Loucy (cell line): Measurements from ENCODE around the gene FERD3L.

Source experiments
- H2AFZ ChIP-seq: fragments of 200-600 bp; sonication (generic); 2 replicates; pipeline ENCODE4 v1.6.0; 2016; ENCODE audit warnings: antibody characterized with exemption, mild to moderate bottlenecking, low read length, moderate library complexity
- H3F3A ChIP-seq: fragments of 200-600 bp; 2 replicates; pipeline ENCODE4 v1.6.0; 2016; ENCODE audit warnings: antibody characterized with exemption, low read depth, mild to moderate bottlenecking
- H3K27me3 ChIP-seq: fragments of 200-600 bp; sonication (generic); 2 replicates; pipeline ENCODE4 v1.6.1; 2014; ENCODE audit warnings: low read length, mild to moderate bottlenecking; ENCODE audit not compliant: insufficient read depth, poor library complexity, severe bottlenecking
- H3K36me3 ChIP-seq: fragments of 200-600 bp; sonication (generic); 2 replicates; pipeline ENCODE4 v1.6.1; 2016; ENCODE audit warnings: low read length; ENCODE audit not compliant: insufficient read depth
- H3K4me1 ChIP-seq: fragments of 200-600 bp; sonication (generic); 2 replicates; pipeline ENCODE4 v1.5.1; 2014; ENCODE audit warnings: low read length, mild to moderate bottlenecking; ENCODE audit not compliant: insufficient read depth, poor library complexity, severe bottlenecking
- H3K4me2 ChIP-seq: fragments of 200-600 bp; sonication (generic); 2 replicates; pipeline ENCODE4 v1.6.0; 2014; ENCODE audit warnings: antibody characterized with exemption, low read length, low read depth, mild to moderate bottlenecking; ENCODE audit not compliant: poor library complexity, severe bottlenecking
- H3K4me3 ChIP-seq: fragments of 200-600 bp; sonication (generic); 2 replicates; pipeline ENCODE4 v1.5.1; 2014; ENCODE audit warnings: low read length, mild to moderate bottlenecking, mixed read lengths; ENCODE audit not compliant: poor library complexity, severe bottlenecking
- H3K79me2 ChIP-seq: fragments of 200-600 bp; sonication (generic); 2 replicates; pipeline ENCODE4 v1.6.1; 2014; ENCODE audit warnings: low read length; ENCODE audit not compliant: insufficient read depth
- H3K9ac ChIP-seq: fragments of 200-600 bp; sonication (generic); 2 replicates; pipeline ENCODE4 v1.6.0; 2014; ENCODE audit warnings: mild to moderate bottlenecking, low read depth, low read length, moderate library complexity; ENCODE audit not compliant: poor library complexity, severe bottlenecking
- H3K9me2 ChIP-seq: fragments of 200-600 bp; sonication (generic); replicated peaks from 2 replicates; pipeline ENCODE4 v1.6.1; 2016; ENCODE audit warnings: low read depth, low read length, mixed read lengths
- H3K9me3 ChIP-seq: fragments of 200-600 bp; sonication (generic); 2 replicates; pipeline ENCODE4 v1.6.1; 2014; ENCODE audit warnings: mild to moderate bottlenecking, antibody characterized with exemption, low read length, low read depth; ENCODE audit not compliant: insufficient read depth
- H4K20me1 ChIP-seq: fragments of 200-600 bp; sonication (generic); 2 replicates; pipeline ENCODE4 v1.6.0; 2014; ENCODE audit warnings: antibody characterized with exemption, low read length, mild to moderate bottlenecking; ENCODE audit not compliant: insufficient read depth, poor library complexity, severe bottlenecking
- CTCF ChIP-seq: fragments of 200-600 bp; sonication (generic); conservative IDR thresholded peaks from 2 replicates; pipeline ENCODE4 v1.5.1; 2014; ENCODE audit warnings: mild to moderate bottlenecking, antibody characterized with exemption, low read length
- EZH2phosphoT487 ChIP-seq: fragments of 200-600 bp; IDR thresholded peaks from 2 replicates; pipeline ENCODE4 v1.6.1; 2018; ENCODE audit warnings: antibody characterized with exemption, mild to moderate bottlenecking, moderate library complexity, borderline replicate concordance

FERD3L gene

GRCh38 chr7:19107081-19107355 is 38.2 kb downstream of the FERD3L start:
- Histone ChIP-seq H3K4me3 (no peak overlapping the region), H3K79me2 (no peaks in the 10 kb centered on the region), H3K9me2 (no peaks in the 10 kb centered on the region), H3K4me2 (no peak overlapping the region), H3K9ac (no peak overlapping the region), H3K27me3 (no peaks in the 10 kb centered on the region), H4K20me1 (no peaks in the 10 kb centered on the region), H3K4me1 (no peaks in the 10 kb centered on the region), H2AFZ (no peak overlapping the region), H3F3A (no peaks in the 10 kb centered on the region), H3K36me3 (no peaks in the 10 kb centered on the region), H3K9me3 (no peaks in the 10 kb centered on the region)
- TF ChIP-seq EZH2phosphoT487 (no peak), CTCF (no peak)

- no peaks in the 10 kb centered on the region for H3K27me3 ChIP-seq
- H3K4me3 ChIP-seq, result no peak overlapping the region
- no peak for TF ChIP-seq CTCF
- no peak for TF ChIP-seq EZH2phosphoT487
- H3K4me1 ChIP-seq, result no peaks in the 10 kb centered on the region
- H3K9ac ChIP-seq, result no peak overlapping the region
- H3K36me3 ChIP-seq, result no peaks in the 10 kb centered on the region
- H4K20me1 ChIP-seq, result no peaks in the 10 kb centered on the region
- no peaks in the 10 kb centered on the region for H3K9me3 ChIP-seq
- no peak overlapping the region for H2AFZ ChIP-seq
- H3K79me2 ChIP-seq, result no peaks in the 10 kb centered on the region
- H3K9me2 ChIP-seq, result no peaks in the 10 kb centered on the region
- H3K4me2 ChIP-seq, result no peak overlapping the region
- no peaks in the 10 kb centered on the region for H3F3A ChIP-seq
Measured at GRCh38 chr7:19106241-19107080, 38.8 kb downstream of the FERD3L start.

- Histone ChIP-seq H3F3A (no peaks in the 10 kb centered on the region), H3K4me3 (no peak overlapping the region), H3K9ac (no peak overlapping the region), H3K4me1 (no peaks in the 10 kb centered on the region), H4K20me1 (no peaks in the 10 kb centered on the region), H2AFZ (no peak overlapping the region), H3K9me3 (no peaks in the 10 kb centered on the region), H3K9me2 (no peaks in the 10 kb centered on the region), H3K36me3 (no peaks in the 10 kb centered on the region), H3K79me2 (no peaks in the 10 kb centered on the region), H3K4me2 (no peak overlapping the region), H3K27me3 (no peaks in the 10 kb centered on the region)
- TF ChIP-seq EZH2phosphoT487 (no peak), CTCF (no peak)
Measured at GRCh38 chr7:19105546-19105945, 39.7 kb downstream of the FERD3L start.
